A673 (cell line): ENCODE measurements around the gene GP1BB. TPM values are rescaled to one million over a fixed set of nuclear protein-coding genes. Genes with fewer than 3 reads are reported as not detected.

Experiments
- BruUV-seq: library from RNA; stranded (reverse); fragments of 400-500 nt; replicated peaks from 2 replicates; lab custom pipeline; 2021; lab: Mats Ljungman, UMichigan
- CTCF ChIA-PET: fragments of 300-600 bp; sonication (Branson Sonifier 250); formaldehyde crosslinking; loops from one replicate; lab custom pipeline; 2022; ENCODE audit warnings: antibody characterized with exemption; lab: Charles Lee
- POLR2A ChIA-PET: fragments of 300-600 bp; sonication (Branson Sonifier 250); formaldehyde crosslinking; loops from one replicate; lab custom pipeline; 2022; ENCODE audit warnings: antibody characterized with exemption; ENCODE audit not compliant: low non-redundant PET; lab: Charles Lee
- DNase-seq: peaks from one replicate; pipeline ENCODE4 v3.0.0-alpha.2; 2015; ENCODE audit warnings: low spot score
- H3K27ac ChIP-seq: fragments of 200-600 bp; sonication (generic); 2 replicates; pipeline ENCODE4 v1.5.1; 2016; ENCODE audit warnings: mixed run types, low read depth, mild to moderate bottlenecking, mixed read lengths, antibody characterized with exemption, low read length; ENCODE audit not compliant: poor library complexity, severe bottlenecking
- H3K27me3 ChIP-seq: fragments of 200-600 bp; sonication (generic); replicated peaks from 2 replicates; pipeline ENCODE4 v1.6.1; 2017; ENCODE audit warnings: mixed run types, low read depth, mild to moderate bottlenecking, mixed read lengths, antibody characterized with exemption, low read length; ENCODE audit not compliant: insufficient read depth, poor library complexity
- H3K36me3 ChIP-seq: fragments of 200-600 bp; sonication (generic); 2 replicates; pipeline ENCODE4 v1.6.1; 2016; ENCODE audit warnings: mixed run types, mild to moderate bottlenecking, mixed read lengths, antibody characterized with exemption, low read length; ENCODE audit not compliant: insufficient read depth, poor library complexity, severe bottlenecking
- H3K4me1 ChIP-seq: fragments of 200-600 bp; sonication (generic); 2 replicates; pipeline ENCODE4 v1.6.1; 2017; ENCODE audit warnings: mixed run types, mild to moderate bottlenecking, mixed read lengths, antibody characterized with exemption, low read length; ENCODE audit not compliant: insufficient read depth, poor library complexity, severe bottlenecking
- H3K4me3 ChIP-seq: fragments of 200-600 bp; sonication (generic); 2 replicates; pipeline ENCODE4 v1.5.1; 2016; ENCODE audit warnings: low read depth, mixed run types, mild to moderate bottlenecking, mixed read lengths, low read length; ENCODE audit not compliant: poor library complexity, severe bottlenecking
- H3K9me3 ChIP-seq: fragments of 200-600 bp; sonication (generic); 2 replicates; pipeline ENCODE4 v1.6.1; 2016; ENCODE audit warnings: mixed run types, low read depth, mild to moderate bottlenecking, mixed read lengths, antibody characterized with exemption, low read length; ENCODE audit not compliant: poor library complexity, severe bottlenecking
- CTCF ChIP-seq: fragments of 300-800, 200-600 bp; sonication (generic); conservative IDR thresholded peaks from 2 replicates; pipeline ENCODE4 v1.5.1; 2017; ENCODE audit warnings: low read depth, mild to moderate bottlenecking, antibody characterized with exemption, low read length, moderate library complexity, mixed read lengths
- EZH2 ChIP-seq: fragments of 200-600 bp; sonication (generic); IDR thresholded peaks from 2 replicates; pipeline ENCODE4 v1.6.1; 2017; ENCODE audit warnings: borderline replicate concordance, low read depth, mild to moderate bottlenecking, mixed read lengths, antibody characterized with exemption, low read length; ENCODE audit not compliant: poor library complexity, severe bottlenecking
- intact Hi-C: fragments of 100-400 bp; cut with micrococcal nuclease; formaldehyde crosslinking; loops from one replicate; pipeline ENCODE4 v1.10.0; 2022; ENCODE audit not compliant: unreplicated experiment
- total RNA-seq: library from RNA; stranded (reverse); gene quantifications from 2 replicates; pipeline ENCODE4 v1.2.3, GENCODE V29; 2021

The GP1BB gene
- total RNA-seq, 1 experiment from 2014 or later: 12.6 TPM

GRCh38 chr22:19734163-19734562 lies 10.8 kb downstream of the GP1BB start:
- H3K36me3 ChIP-seq: no peaks in the 10 kb centered on the region
- POLR2A ChIA-PET: no interaction called here
- H3K27me3 ChIP-seq: no peaks in the 10 kb centered on the region
- CTCF ChIA-PET: no interaction called here
- no peak for DNase-seq
- intact Hi-C loops: loop anchor here (5.0 kb wide), 1 partner anchor 223 kb away; no protein-coding TSS in a partner anchor
- no peak for TF ChIP-seq EZH2
- TF ChIP-seq CTCF: no peak
- no peaks in the 10 kb centered on the region for H3K4me1 ChIP-seq
- no TSS peak for BruUV-seq
- H3K4me3 ChIP-seq: no peak overlapping the region
- no peaks in the 10 kb centered on the region for H3K9me3 ChIP-seq
- no peak overlapping the region for H3K27ac ChIP-seq

- H3K9me3 ChIP-seq: no peaks in the 10 kb centered on the region
- H3K27ac ChIP-seq: no peak overlapping the region
- TF ChIP-seq EZH2: no peak
- TF ChIP-seq CTCF: no peak
- H3K4me1 ChIP-seq: no peaks in the 10 kb centered on the region
- H3K27me3 ChIP-seq: no peaks in the 10 kb centered on the region
- H3K36me3 ChIP-seq: no peaks in the 10 kb centered on the region
- no peak overlapping the region for H3K4me3 ChIP-seq
- intact Hi-C loops: loop anchor here (5.0 kb wide), 1 partner anchor 222 kb away; no protein-coding TSS in a partner anchor
- CTCF ChIA-PET: interaction anchor here (0.8 kb wide), 1 partner anchor 157 kb away, joined by 7 read pairs; no protein-coding TSS in a partner anchor
- no peak for DNase-seq
- BruUV-seq: no TSS peak
- POLR2A ChIA-PET: no interaction called here
Observed at GRCh38 chr22:19734837-19735382, 11.6 kb downstream of the GP1BB start.

GRCh38 chr22:19735665-19736510 lies 12.5 kb downstream of the GP1BB start:
- TF ChIP-seq CTCF (no peak), EZH2 (no peak)
- intact Hi-C loops: no loop called here
- Histone ChIP-seq H3K36me3 (no peaks in the 10 kb centered on the region), H3K4me1 (no peaks in the 10 kb centered on the region), H3K9me3 (no peaks in the 10 kb centered on the region), H3K27ac (no peak overlapping the region), H3K4me3 (no peak overlapping the region), H3K27me3 (no peaks in the 10 kb centered on the region)
- CTCF ChIA-PET: interaction anchor here (0.8 kb wide), 1 partner anchor 156 kb away, joined by 7 read pairs; no protein-coding TSS in a partner anchor
- no TSS peak for BruUV-seq
- no peak for DNase-seq
- POLR2A ChIA-PET: no interaction called here
